OCI-LY1 (cell line): Measurements from ENCODE around the gene SERPINB1.

ENCODE experiments used
- H2AFZ ChIP-seq: fragments of 200-600 bp; sonication (generic), shearing (Covaris generic); 2 replicates; pipeline ENCODE4 v1.6.0; 2014; ENCODE audit warnings: antibody characterized with exemption, mild to moderate bottlenecking, low read length
- H3F3A ChIP-seq: fragments of 200-600 bp; sonication (generic), shearing (Covaris generic); 2 replicates; pipeline ENCODE4 v1.6.0; 2014; ENCODE audit warnings: mild to moderate bottlenecking, antibody characterized with exemption, low read length, moderate library complexity; ENCODE audit not compliant: insufficient read depth
- H3K27ac ChIP-seq: fragments of 200-600 bp; sonication (generic); 2 replicates; pipeline ENCODE4 v1.5.1; 2014; ENCODE audit warnings: low read length, mixed run types, mild to moderate bottlenecking, low read depth; ENCODE audit not compliant: poor library complexity, severe bottlenecking
- H3K27me3 ChIP-seq: fragments of 200-600 bp; sonication (generic); 2 replicates; pipeline ENCODE4 v1.6.0; 2014; ENCODE audit warnings: antibody characterized with exemption, mild to moderate bottlenecking, low read length, moderate library complexity; ENCODE audit not compliant: insufficient read depth
- H3K36me3 ChIP-seq: fragments of 200-600 bp; sonication (generic); 2 replicates; pipeline ENCODE4 v1.6.1; 2014; ENCODE audit warnings: mild to moderate bottlenecking, antibody characterized with exemption, low read length, moderate library complexity, mixed read lengths; ENCODE audit not compliant: insufficient read depth
- H3K4me1 ChIP-seq: fragments of 200-600 bp; sonication (generic); 2 replicates; pipeline ENCODE4 v1.5.1; 2014; ENCODE audit warnings: mild to moderate bottlenecking, low read length, moderate library complexity; ENCODE audit not compliant: insufficient read depth, severe bottlenecking
- H3K4me2 ChIP-seq: fragments of 200-600 bp; sonication (generic), shearing (Covaris generic); 2 replicates; pipeline ENCODE4 v1.6.1; 2014; ENCODE audit warnings: low read length
- H3K4me3 ChIP-seq: fragments of 200-600 bp; sonication (generic); 2 replicates; pipeline ENCODE4 v1.5.1; 2014; ENCODE audit warnings: low read length, low read depth, mild to moderate bottlenecking, mixed read lengths; ENCODE audit not compliant: poor library complexity, severe bottlenecking
- H3K79me2 ChIP-seq: fragments of 200-600 bp; shearing (Covaris generic); 2 replicates; pipeline ENCODE4 v1.6.1; 2016; ENCODE audit warnings: mixed run types, low read length, mixed read lengths; ENCODE audit not compliant: insufficient read depth
- H3K9ac ChIP-seq: fragments of 200-600 bp; sonication (generic), shearing (Covaris generic); 2 replicates; pipeline ENCODE4 v1.6.1; 2014; ENCODE audit warnings: mild to moderate bottlenecking, low read length, mixed read lengths
- H3K9me2 ChIP-seq: fragments of 200-600 bp; sonication (generic), shearing (Covaris generic); 2 replicates; pipeline ENCODE4 v1.6.1; 2014; ENCODE audit warnings: low read depth, mild to moderate bottlenecking, low read length, mixed read lengths
- H3K9me3 ChIP-seq: fragments of 200-600 bp; shearing (Covaris generic); 2 replicates; pipeline ENCODE4 v1.6.1; 2014; ENCODE audit warnings: low read length, mixed read lengths
- H4K20me1 ChIP-seq: fragments of 200-600 bp; sonication (generic), shearing (Covaris generic); 2 replicates; pipeline ENCODE4 v1.6.0; 2016; ENCODE audit warnings: mild to moderate bottlenecking, low read length; ENCODE audit not compliant: insufficient read depth
- CTCF ChIP-seq: fragments of 200-600 bp; sonication (generic), shearing (Covaris generic); IDR thresholded peaks from 2 replicates; pipeline ENCODE4 v1.5.1; 2017; ENCODE audit warnings: mild to moderate bottlenecking, antibody characterized with exemption, low read length, moderate library complexity, mixed read lengths
- EZH2 ChIP-seq: fragments of 200-600 bp; sonication (generic), shearing (Covaris generic); IDR thresholded peaks from 2 replicates; pipeline ENCODE4 v1.8.0; 2017; ENCODE audit warnings: borderline replicate concordance, mixed run types, mild to moderate bottlenecking, antibody characterized with exemption, low read length, moderate library complexity, mixed read lengths

Gene SERPINB1

GRCh38 chr6:2852921-2853322 is 11.3 kb upstream of the SERPINB1 start:
- no peak for TF ChIP-seq CTCF
- no peak for TF ChIP-seq EZH2
- Histone ChIP-seq H3K79me2 (no peaks in the 10 kb centered on the region), H3K27ac (peak overlapping the region; percentile 91)

GRCh38 chr6:2852514-2852855 is 10.8 kb upstream of the SERPINB1 start:
- H2AFZ ChIP-seq = no peak overlapping the region
- H3K79me2 ChIP-seq = no peaks in the 10 kb centered on the region
- H3K9me3 ChIP-seq = peaks cover 6% of the 10 kb centered on the region; the same call in 1 of the 2 replicates
- H3K36me3 ChIP-seq = no peaks in the 10 kb centered on the region; the same call in 1 of the 2 replicates
- H3K9me2 ChIP-seq = no peaks in the 10 kb centered on the region
- no peak overlapping the region for H3K27ac ChIP-seq
- no peak overlapping the region for H3K9ac ChIP-seq
- H3K27me3 ChIP-seq = no peaks in the 10 kb centered on the region
- no peak overlapping the region for H3K4me3 ChIP-seq
- H3F3A ChIP-seq = no peaks in the 10 kb centered on the region
- TF ChIP-seq CTCF = no peak
- no peak for TF ChIP-seq EZH2
- peaks cover 41% of the 10 kb centered on the region for H3K4me1 ChIP-seq
- no peaks in the 10 kb centered on the region for H4K20me1 ChIP-seq
- no peak overlapping the region for H3K4me2 ChIP-seq

More at GRCh38 chr6:2852921-2853322, 11.3 kb upstream of the SERPINB1 start:
- H2AFZ ChIP-seq = no peak overlapping the region
- peaks cover 6% of the 10 kb centered on the region; the same call in 1 of the 2 replicates for H3K9me3 ChIP-seq
- no peaks in the 10 kb centered on the region for H3K9me2 ChIP-seq
- H3K9ac ChIP-seq = no peak overlapping the region
- H4K20me1 ChIP-seq = no peaks in the 10 kb centered on the region
- H3K4me3 ChIP-seq = no peak overlapping the region
- H3K4me2 ChIP-seq = no peak overlapping the region
- H3K36me3 ChIP-seq = no peaks in the 10 kb centered on the region; the same call in 1 of the 2 replicates
- peaks cover 45% of the 10 kb centered on the region for H3K4me1 ChIP-seq
- no peaks in the 10 kb centered on the region for H3F3A ChIP-seq
- no peaks in the 10 kb centered on the region for H3K27me3 ChIP-seq

- Histone ChIP-seq H2AFZ (no peak overlapping the region), H3K9me2 (no peaks in the 10 kb centered on the region), H3K27ac (peak overlapping the region; percentile 30), H3K27me3 (no peaks in the 10 kb centered on the region), H3K4me3 (no peak overlapping the region), H3K9me3 (peaks cover 6% of the 10 kb centered on the region; the same call in 1 of the 2 replicates), H4K20me1 (no peaks in the 10 kb centered on the region), H3K9ac (no peak overlapping the region), H3K4me2 (no peak overlapping the region), H3K79me2 (no peaks in the 10 kb centered on the region), H3K4me1 (peaks cover 38% of the 10 kb centered on the region), H3K36me3 (no peaks in the 10 kb centered on the region; the same call in 1 of the 2 replicates), H3F3A (no peaks in the 10 kb centered on the region)
- TF ChIP-seq EZH2 (no peak), CTCF (no peak)
These were observed 10.3 kb upstream of the SERPINB1 start for GRCh38 chr6:2851727-2852513.
